ENCODE data around the gene ZCCHC4.

- TF ChIP-seq CTCF (IDR thresholded peaks at IDR 0.05; ENCODE audit: low read depth, low read length) (no peak), POLR2A (IDR thresholded peaks at IDR 0.05; ENCODE audit: extremely low read depth, insufficient read length) (no peak), MAX (IDR thresholded peaks at IDR 0.05; ENCODE audit: low read depth, low read length) (no peak)
Observed at GRCh38 chr4:25303578-25303977, 9.0 kb upstream of the ZCCHC4 start.

Data from NB4 (cell line).